Measurements from ENCODE around the gene GSTM4.

DNA sequence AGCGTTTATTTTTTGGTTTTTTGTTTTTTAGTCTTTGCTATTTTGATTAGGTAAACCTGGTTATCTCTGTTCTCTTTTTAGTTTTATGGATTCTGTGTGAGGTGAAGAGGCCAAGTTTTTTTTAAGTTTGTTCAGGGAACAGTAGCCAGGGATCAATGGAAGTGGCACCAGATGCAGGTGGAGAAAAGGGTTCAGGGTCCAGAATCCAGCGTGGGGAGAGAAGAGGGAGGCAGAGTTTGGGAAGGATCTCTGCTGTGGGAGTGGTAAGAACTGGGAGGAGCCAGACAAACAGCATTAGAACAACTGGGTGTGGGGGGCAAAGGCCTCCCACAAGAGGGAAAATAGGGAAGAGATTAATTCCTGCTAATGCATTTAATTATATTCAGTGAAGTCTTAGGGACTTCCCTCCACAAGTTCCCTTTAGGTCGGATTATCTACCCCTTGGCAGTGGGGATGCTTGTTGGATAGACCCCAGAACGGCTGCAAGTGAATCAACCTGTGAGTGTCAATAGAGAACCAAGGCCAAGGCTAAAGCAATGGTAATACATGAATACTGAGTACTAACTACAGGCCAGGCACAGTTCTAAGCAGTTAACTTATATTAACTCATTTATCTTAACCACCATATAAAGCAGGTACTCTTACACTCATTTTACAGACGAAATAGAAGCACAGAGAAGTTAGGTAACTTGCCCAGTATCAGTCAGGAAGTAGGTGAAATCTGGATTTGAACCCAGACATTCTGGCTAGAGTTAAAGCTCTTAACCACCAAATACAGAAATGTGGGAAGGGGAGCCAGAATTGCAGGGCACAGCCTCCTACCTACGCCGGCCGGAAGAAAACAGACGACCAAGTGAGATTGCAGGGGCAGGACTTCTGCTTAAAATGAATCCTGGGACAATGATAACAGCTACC, 37.0 kb upstream of the GSTM4 start:
- TF ChIP-seq CTCF (IDR thresholded peaks at IDR 0.05) (no peak), POLR2A (IDR thresholded peaks at IDR 0.05) (no peak)

Data from thyroid gland (tissue), 4 donors.